Tibial nerve (tissue), 4 donors: ENCODE measurements around the gene SIMC1. TPM values are rescaled to one million over a fixed set of nuclear protein-coding genes. Genes with fewer than 3 reads are reported as not detected.
A peak's percentile ranks its signal among the peaks of the same experiment; 100 is the strongest.
"Not testable (repeated sequence)": the region's sequence is repeated elsewhere in the genome, so short reads cannot be mapped to it uniquely, and the experiment has no call there.

Source experiments
- DNase-seq, 2 donors: peaks; one replicate each; pipeline ENCODE4 v3.0.0-alpha.2; 2019; ENCODE audit warnings: low spot score in 2 of 2
- H3K27ac ChIP-seq, 4 donors: fragments of 200-600 bp; sonication (generic) in 3 of 4; one replicate each; pipeline ENCODE4 v1.5.1; 2017 to 2019; ENCODE audit warnings: mild to moderate bottlenecking in 1 of 4
- H3K27me3 ChIP-seq, 2 donors: fragments of 200-600 bp; sonication (generic) in 1 of 2; one replicate each; pipeline versions ENCODE4 v1.5.1 to v1.6.0; 2017 to 2019
- H3K36me3 ChIP-seq, 3 donors: fragments of 200-600 bp; sonication (generic); one replicate each; pipeline ENCODE4 v1.5.1; 2018 to 2019
- H3K4me1 ChIP-seq, 4 donors: fragments of 200-600 bp; sonication (generic) in 3 of 4; one replicate each; pipeline ENCODE4 v1.5.1; 2017 to 2019
- H3K4me3 ChIP-seq, 4 donors: fragments of 200-600 bp; sonication (generic) in 3 of 4; one replicate each; pipeline ENCODE4 v1.5.1; 2017 to 2019; ENCODE audit warnings: mild to moderate bottlenecking in 1 of 4, moderate library complexity in 1 of 4
- H3K9me3 ChIP-seq, 4 donors: fragments of 200-600 bp; sonication (generic) in 3 of 4; one replicate each; pipeline ENCODE4 v1.5.1; 2017 to 2019
- CTCF ChIP-seq, 5 experiments: fragments of 200-600 bp in 3 of 5; fragments of 450-650 bp in 2 of 5; sonication (generic) in 3 of 5; IDR thresholded peaks; one replicate each; pipeline ENCODE4 v1.5.1; 2016 to 2019; ENCODE audit warnings: antibody characterized with exemption in 5 of 5, mild to moderate bottlenecking in 3 of 5, moderate library complexity in 2 of 5
- EP300 ChIP-seq, 2 donors: sonication (generic); formaldehyde crosslinking; IDR thresholded peaks; one replicate each; pipeline ENCODE4 v1.6.1; 2017; ENCODE audit warnings: antibody characterized with exemption in 2 of 2, mild to moderate bottlenecking in 1 of 2
- POLR2A ChIP-seq, 2 donors: fragments of 450-650 bp; IDR thresholded peaks; one replicate each; pipeline ENCODE4 v1.6.1; 2017; ENCODE audit warnings: antibody characterized with exemption in 2 of 2, mild to moderate bottlenecking in 2 of 2, moderate library complexity in 2 of 2
- WGBS, 2 donors: methylation state at CpG; one replicate each; pipeline ENCODE4 v1.1.5; 2018; 5-methylcytosine and 5-hydroxymethylcytosine counted together
- total RNA-seq, 4 donors: library from RNA; depleted of rRNA; stranded (reverse); fragments of >200 nt; gene quantifications; one replicate each; pipeline ENCODE4 v1.1.0, GENCODE V29; 2016

The SIMC1 gene
- total RNA-seq, 4 donors from 2014 or later, result 3.7 to 11.1 (median 8.2) TPM

GRCh38 chr5:176289018-176289417, 50.8 kb downstream of the SIMC1 start:
- not testable (repeated sequence) for DNase-seq, H3K27me3 ChIP-seq, H3K4me3 ChIP-seq, H3K9me3 ChIP-seq, H3K4me1 ChIP-seq, H3K27ac ChIP-seq, H3K36me3 ChIP-seq

GRCh38 chr5:176290057-176290840, 52.0 kb downstream of the SIMC1 start:
- H3K27me3 ChIP-seq, H3K36me3 ChIP-seq, H3K4me3 ChIP-seq, H3K27ac ChIP-seq, H3K9me3 ChIP-seq, H3K4me1 ChIP-seq, DNase-seq: not testable (repeated sequence)
- WGBS, 2 donors, result 94 to 97% methylated on average over 14 of the region's 14 CpGs

GRCh38 chr5:176305356-176305755, 67.1 kb downstream of the SIMC1 start:
- H3K27ac ChIP-seq, DNase-seq, H3K27me3 ChIP-seq, H3K9me3 ChIP-seq, H3K4me1 ChIP-seq, H3K4me3 ChIP-seq: not testable (repeated sequence)
- H3K36me3 ChIP-seq, result peaks cover 0 to 47% (median 0%) of the 10 kb centered on the region in 3 donors
- no CpG with 5 or more reads among the region's 31 CpGs for WGBS, 2 donors

GRCh38 chr5:176317534-176318374, 79.5 kb downstream of the SIMC1 start:
- whole genome bisulfite sequencing, 2 donors, result 79 to 80% methylated on average over 7 of the region's 7 CpGs

GRCh38 chr5:176319827-176320554, 81.8 kb downstream of the SIMC1 start:
- DNase-seq, result no peak
- Histone ChIP-seq H3K27ac (no peak overlapping the region), H3K4me3 (no peak overlapping the region), H3K4me1 (no peaks in the 10 kb centered on the region), H3K9me3 (no peaks in the 10 kb centered on the region), H3K27me3 (no peaks in the 10 kb centered on the region), H3K36me3 (peaks cover 0 to 55% (median 5%) of the 10 kb centered on the region in 3 donors)
- WGBS, 2 donors, result 83 to 87% methylated on average over 9 of the region's 9 CpGs
- TF ChIP-seq POLR2A (IDR thresholded peaks at IDR 0.05), result no peak
- TF ChIP-seq CTCF (IDR thresholded peaks at IDR 0.05), result peak in 1 of 5 experiments; percentile 17
- TF ChIP-seq EP300 (IDR thresholded peaks at IDR 0.05), result no peak

More at GRCh38 chr5:176317534-176318374, 79.5 kb downstream of the SIMC1 start:
- no peaks in the 10 kb centered on the region for H3K4me1 ChIP-seq
- no peak overlapping the region for H3K27ac ChIP-seq
- H3K9me3 ChIP-seq, result no peaks in the 10 kb centered on the region
- no peak for DNase-seq
- no peaks in the 10 kb centered on the region for H3K27me3 ChIP-seq
- peaks cover 0 to 55% (median 0%) of the 10 kb centered on the region in 3 donors for H3K36me3 ChIP-seq
- no peak for TF ChIP-seq POLR2A (IDR thresholded peaks at IDR 0.05)
- no peak for TF ChIP-seq CTCF (IDR thresholded peaks at IDR 0.05)
- no peak for TF ChIP-seq EP300 (IDR thresholded peaks at IDR 0.05)
- no peak overlapping the region for H3K4me3 ChIP-seq

- TF ChIP-seq EP300 (IDR thresholded peaks at IDR 0.05) (no peak), POLR2A (IDR thresholded peaks at IDR 0.05) (no peak), CTCF (IDR thresholded peaks at IDR 0.05) (no peak)
- H3K27me3 ChIP-seq, result no peaks in the 10 kb centered on the region
- no peak overlapping the region for H3K4me3 ChIP-seq
- WGBS, 2 donors, result 95 to 99% methylated on average over 3 of the region's 3 CpGs
- no peak overlapping the region for H3K27ac ChIP-seq
- DNase-seq, result no peak
- no peaks in the 10 kb centered on the region for H3K4me1 ChIP-seq
- H3K9me3 ChIP-seq, result no peaks in the 10 kb centered on the region
- peaks cover 0 to 54% (median 5%) of the 10 kb centered on the region in 3 donors for H3K36me3 ChIP-seq
These were observed 82.4 kb downstream of the SIMC1 start for GRCh38 chr5:176320577-176320976.
